ENCODE measurements around the gene MACROH2A1.

Gene MACROH2A1

GRCh38 chr5:135396459-135397055 lies 2.5 kb downstream of the MACROH2A1 start:
- no peak for DNase-seq

GRCh38 chr5:135395866-135396265 lies 3.2 kb downstream of the MACROH2A1 start:
- no peak for DNase-seq

- no peak for DNase-seq
These were observed 3.6 kb downstream of the MACROH2A1 start for GRCh38 chr5:135395451-135395850.

GRCh38 chr5:135394095-135394494 lies 4.9 kb downstream of the MACROH2A1 start:
- no peak for DNase-seq

- no peak for DNase-seq
These were observed 5.3 kb downstream of the MACROH2A1 start for GRCh38 chr5:135393691-135394090.

- no peak for DNase-seq
These were observed 5.8 kb downstream of the MACROH2A1 start for GRCh38 chr5:135393229-135393628.

GRCh38 chr5:135392256-135392655 lies 6.8 kb downstream of the MACROH2A1 start:
- DNase-seq = no peak

GRCh38 chr5:135391869-135392255 lies 7.2 kb downstream of the MACROH2A1 start:
- DNase-seq = no peak

GRCh38 chr5:135391116-135391868 lies 7.7 kb downstream of the MACROH2A1 start:
- DNase-seq = no peak

- DNase-seq = no peak
These were observed 10.1 kb downstream of the MACROH2A1 start for GRCh38 chr5:135388860-135389435.

- DNase-seq = no peak
These were observed 11.4 kb downstream of the MACROH2A1 start for GRCh38 chr5:135387629-135387960.

- no peak for DNase-seq
These were observed 12.0 kb downstream of the MACROH2A1 start for GRCh38 chr5:135386886-135387628.

- no peak for DNase-seq
These were observed 12.9 kb downstream of the MACROH2A1 start for GRCh38 chr5:135386096-135386495.

GRCh38 chr5:135385576-135385975 lies 13.5 kb downstream of the MACROH2A1 start:
- DNase-seq = no peak

- no peak for DNase-seq
These were observed 14.1 kb downstream of the MACROH2A1 start for GRCh38 chr5:135384898-135385297.

- DNase-seq = no peak
These were observed 15.1 kb downstream of the MACROH2A1 start for GRCh38 chr5:135383803-135384495.

GRCh38 chr5:135382981-135383380 lies 16.1 kb downstream of the MACROH2A1 start:
- DNase-seq = no peak

GRCh38 chr5:135382106-135382790 lies 16.8 kb downstream of the MACROH2A1 start:
- DNase-seq = no peak

GRCh38 chr5:135379046-135379654 lies 19.9 kb downstream of the MACROH2A1 start:
- DNase-seq = no peak

GRCh38 chr5:135377751-135378680 lies 21.0 kb downstream of the MACROH2A1 start:
- DNase-seq = no peak
